22Rv1 (cell line): ENCODE results near the gene DRICH1.

Experiments
- ZFX ChIP-seq: fragments of 450-650 bp; IDR thresholded peaks from 2 replicates; pipeline ENCODE4 v1.6.1; 2017; ENCODE audit warnings: antibody characterized with exemption, borderline replicate concordance
- TF ChIP-seq, protein P1 (sequence below): fragments of 450-650 bp; IDR thresholded peaks from 2 replicates; pipeline ENCODE4 v1.5.1; 2017; ENCODE audit warnings: mild to moderate bottlenecking

DNA sequence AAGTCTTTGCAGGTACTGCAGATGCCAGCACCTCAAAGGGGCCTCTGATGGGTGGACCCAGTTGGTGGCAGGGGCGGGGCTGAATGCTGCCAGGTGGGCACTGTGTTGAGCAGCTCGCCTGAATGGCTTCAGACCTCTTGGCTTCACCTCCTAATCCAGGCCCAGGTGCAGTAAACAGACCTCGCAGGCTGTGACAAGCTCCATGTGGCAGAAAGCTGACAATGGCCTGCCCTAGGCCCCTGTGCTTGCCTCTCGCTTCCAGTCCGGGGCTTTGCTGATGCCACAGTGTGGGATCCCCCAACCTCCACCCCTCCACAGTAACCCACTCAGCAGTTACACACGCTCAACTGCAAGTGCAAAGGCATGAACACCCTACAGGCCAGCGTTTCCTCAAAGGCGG is 61.4 kb downstream of the DRICH1 start:
- TF ChIP-seq, protein P1, sequence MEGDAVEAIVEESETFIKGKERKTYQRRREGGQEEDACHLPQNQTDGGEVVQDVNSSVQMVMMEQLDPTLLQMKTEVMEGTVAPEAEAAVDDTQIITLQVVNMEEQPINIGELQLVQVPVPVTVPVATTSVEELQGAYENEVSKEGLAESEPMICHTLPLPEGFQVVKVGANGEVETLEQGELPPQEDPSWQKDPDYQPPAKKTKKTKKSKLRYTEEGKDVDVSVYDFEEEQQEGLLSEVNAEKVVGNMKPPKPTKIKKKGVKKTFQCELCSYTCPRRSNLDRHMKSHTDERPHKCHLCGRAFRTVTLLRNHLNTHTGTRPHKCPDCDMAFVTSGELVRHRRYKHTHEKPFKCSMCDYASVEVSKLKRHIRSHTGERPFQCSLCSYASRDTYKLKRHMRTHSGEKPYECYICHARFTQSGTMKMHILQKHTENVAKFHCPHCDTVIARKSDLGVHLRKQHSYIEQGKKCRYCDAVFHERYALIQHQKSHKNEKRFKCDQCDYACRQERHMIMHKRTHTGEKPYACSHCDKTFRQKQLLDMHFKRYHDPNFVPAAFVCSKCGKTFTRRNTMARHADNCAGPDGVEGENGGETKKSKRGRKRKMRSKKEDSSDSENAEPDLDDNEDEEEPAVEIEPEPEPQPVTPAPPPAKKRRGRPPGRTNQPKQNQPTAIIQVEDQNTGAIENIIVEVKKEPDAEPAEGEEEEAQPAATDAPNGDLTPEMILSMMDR: no peak
- no peak for TF ChIP-seq ZFX
